ENCODE data around the gene TMEM178B.

DNA sequence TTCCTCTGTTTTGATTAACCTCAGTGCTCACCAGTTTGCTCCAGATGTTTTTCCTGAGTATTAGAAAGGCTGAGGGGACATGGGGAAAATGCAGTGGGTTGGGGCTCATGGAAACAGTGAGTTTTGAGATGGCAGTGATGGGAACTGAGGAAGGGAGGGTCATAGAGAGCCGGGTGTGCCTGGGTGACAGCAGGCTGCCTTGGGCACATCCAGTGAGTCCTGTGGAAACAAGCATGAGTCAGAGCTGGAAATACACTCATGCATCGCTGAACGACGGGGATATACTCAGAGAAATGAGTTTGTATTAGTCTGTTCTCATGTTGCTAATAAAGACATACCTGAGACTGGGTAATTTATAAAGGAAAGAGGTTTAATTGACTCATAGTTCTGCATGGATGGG is 202.2 kb downstream of the TMEM178B start:
- TF ChIP-seq, protein P1, sequence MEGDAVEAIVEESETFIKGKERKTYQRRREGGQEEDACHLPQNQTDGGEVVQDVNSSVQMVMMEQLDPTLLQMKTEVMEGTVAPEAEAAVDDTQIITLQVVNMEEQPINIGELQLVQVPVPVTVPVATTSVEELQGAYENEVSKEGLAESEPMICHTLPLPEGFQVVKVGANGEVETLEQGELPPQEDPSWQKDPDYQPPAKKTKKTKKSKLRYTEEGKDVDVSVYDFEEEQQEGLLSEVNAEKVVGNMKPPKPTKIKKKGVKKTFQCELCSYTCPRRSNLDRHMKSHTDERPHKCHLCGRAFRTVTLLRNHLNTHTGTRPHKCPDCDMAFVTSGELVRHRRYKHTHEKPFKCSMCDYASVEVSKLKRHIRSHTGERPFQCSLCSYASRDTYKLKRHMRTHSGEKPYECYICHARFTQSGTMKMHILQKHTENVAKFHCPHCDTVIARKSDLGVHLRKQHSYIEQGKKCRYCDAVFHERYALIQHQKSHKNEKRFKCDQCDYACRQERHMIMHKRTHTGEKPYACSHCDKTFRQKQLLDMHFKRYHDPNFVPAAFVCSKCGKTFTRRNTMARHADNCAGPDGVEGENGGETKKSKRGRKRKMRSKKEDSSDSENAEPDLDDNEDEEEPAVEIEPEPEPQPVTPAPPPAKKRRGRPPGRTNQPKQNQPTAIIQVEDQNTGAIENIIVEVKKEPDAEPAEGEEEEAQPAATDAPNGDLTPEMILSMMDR (IDR thresholded peaks at IDR 0.05), result no peak
- no peak for TF ChIP-seq POLR2A (IDR thresholded peaks at IDR 0.05)

Measured in thyroid gland (tissue), 4 donors.